Endothelial cell of umbilical vein (primary cell): Measurements from ENCODE around the gene OR2AE1.

ENCODE experiments used
- EZH2 ChIP-seq: IDR thresholded peaks from 2 replicates; pipeline ENCODE4 v1.6.1; 2012; ENCODE audit warnings: borderline replicate concordance, low read depth, mild to moderate bottlenecking, moderate library complexity, low read length, inconsistent platforms; ENCODE audit not compliant: severe bottlenecking
- POLR2A ChIP-seq: IDR thresholded peaks from 2 replicates; pipeline ENCODE4 v1.6.1; 2012; ENCODE audit warnings: low read depth, mild to moderate bottlenecking, control low read depth, low read length
- POLR2AphosphoS5 ChIP-seq: IDR thresholded peaks from 2 replicates; pipeline ENCODE4 v1.6.1; 2012; ENCODE audit warnings: low read depth, mild to moderate bottlenecking, control low read depth, low read length, moderate library complexity; ENCODE audit not compliant: insufficient read depth
- TF ChIP-seq, protein P1 (sequence below), 2 donors: IDR thresholded peaks; 1 replicate in 1 of 2; 2 replicates in 1 of 2; pipeline ENCODE4 v1.5.1; 2011; ENCODE audit warnings: low read length in 2 of 2, mild to moderate bottlenecking in 2 of 2, moderate library complexity in 2 of 2, control low read depth in 1 of 2, inconsistent platforms in 1 of 2, low read depth in 1 of 2; ENCODE audit not compliant: insufficient read depth in 1 of 2; ENCODE audit errors: extremely low read depth in 1 of 2
- TF ChIP-seq, protein P2 (sequence below): IDR thresholded peaks from 2 replicates; pipeline ENCODE4 v1.6.1; 2011; ENCODE audit not compliant: insufficient read depth, insufficient read length

DNA sequence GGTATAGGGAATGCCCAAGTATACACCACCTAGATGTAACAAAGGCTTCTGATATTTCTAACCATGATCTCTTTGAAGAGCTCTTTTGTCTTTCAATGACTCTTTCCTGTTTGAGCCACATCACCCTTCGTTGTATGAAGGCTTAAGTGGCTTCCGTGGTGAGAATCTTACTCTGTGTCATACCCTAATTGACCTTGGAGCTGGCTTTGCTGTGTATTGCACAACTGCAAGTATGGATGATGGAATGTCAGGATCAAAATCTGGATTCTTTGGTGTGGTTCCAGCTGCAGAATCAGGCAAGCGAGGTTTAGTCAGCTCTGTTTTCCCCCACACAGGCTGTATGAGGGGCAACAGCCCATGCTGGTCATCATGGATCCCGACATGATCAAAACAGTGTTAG lies 33.0 kb downstream of the OR2AE1 start:
- TF ChIP-seq POLR2AphosphoS5 (no peak), EZH2 (no peak), POLR2A (no peak)
- TF ChIP-seq, protein P1, sequence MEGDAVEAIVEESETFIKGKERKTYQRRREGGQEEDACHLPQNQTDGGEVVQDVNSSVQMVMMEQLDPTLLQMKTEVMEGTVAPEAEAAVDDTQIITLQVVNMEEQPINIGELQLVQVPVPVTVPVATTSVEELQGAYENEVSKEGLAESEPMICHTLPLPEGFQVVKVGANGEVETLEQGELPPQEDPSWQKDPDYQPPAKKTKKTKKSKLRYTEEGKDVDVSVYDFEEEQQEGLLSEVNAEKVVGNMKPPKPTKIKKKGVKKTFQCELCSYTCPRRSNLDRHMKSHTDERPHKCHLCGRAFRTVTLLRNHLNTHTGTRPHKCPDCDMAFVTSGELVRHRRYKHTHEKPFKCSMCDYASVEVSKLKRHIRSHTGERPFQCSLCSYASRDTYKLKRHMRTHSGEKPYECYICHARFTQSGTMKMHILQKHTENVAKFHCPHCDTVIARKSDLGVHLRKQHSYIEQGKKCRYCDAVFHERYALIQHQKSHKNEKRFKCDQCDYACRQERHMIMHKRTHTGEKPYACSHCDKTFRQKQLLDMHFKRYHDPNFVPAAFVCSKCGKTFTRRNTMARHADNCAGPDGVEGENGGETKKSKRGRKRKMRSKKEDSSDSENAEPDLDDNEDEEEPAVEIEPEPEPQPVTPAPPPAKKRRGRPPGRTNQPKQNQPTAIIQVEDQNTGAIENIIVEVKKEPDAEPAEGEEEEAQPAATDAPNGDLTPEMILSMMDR (IDR thresholded peaks at IDR 0.05; ENCODE audit: extremely low read depth in 1 of 2, insufficient read depth in 1 of 2, low read depth in 1 of 2, low read length in 2 of 2): no peak
- TF ChIP-seq, protein P2, sequence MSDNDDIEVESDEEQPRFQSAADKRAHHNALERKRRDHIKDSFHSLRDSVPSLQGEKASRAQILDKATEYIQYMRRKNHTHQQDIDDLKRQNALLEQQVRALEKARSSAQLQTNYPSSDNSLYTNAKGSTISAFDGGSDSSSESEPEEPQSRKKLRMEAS: no peak
